Glomerular visceral epithelial cell (primary cell): Measurements from ENCODE around the gene NACA.
"Not testable (repeated sequence)": the region's sequence is repeated elsewhere in the genome, so short reads cannot be mapped to it uniquely, and the experiment has no call there.

Source experiments
- DNase-seq: peaks from one replicate; pipeline ENCODE4 v3.0.0-alpha.2; 2016; ENCODE audit errors: extremely low spot score

NACA gene

DNA sequence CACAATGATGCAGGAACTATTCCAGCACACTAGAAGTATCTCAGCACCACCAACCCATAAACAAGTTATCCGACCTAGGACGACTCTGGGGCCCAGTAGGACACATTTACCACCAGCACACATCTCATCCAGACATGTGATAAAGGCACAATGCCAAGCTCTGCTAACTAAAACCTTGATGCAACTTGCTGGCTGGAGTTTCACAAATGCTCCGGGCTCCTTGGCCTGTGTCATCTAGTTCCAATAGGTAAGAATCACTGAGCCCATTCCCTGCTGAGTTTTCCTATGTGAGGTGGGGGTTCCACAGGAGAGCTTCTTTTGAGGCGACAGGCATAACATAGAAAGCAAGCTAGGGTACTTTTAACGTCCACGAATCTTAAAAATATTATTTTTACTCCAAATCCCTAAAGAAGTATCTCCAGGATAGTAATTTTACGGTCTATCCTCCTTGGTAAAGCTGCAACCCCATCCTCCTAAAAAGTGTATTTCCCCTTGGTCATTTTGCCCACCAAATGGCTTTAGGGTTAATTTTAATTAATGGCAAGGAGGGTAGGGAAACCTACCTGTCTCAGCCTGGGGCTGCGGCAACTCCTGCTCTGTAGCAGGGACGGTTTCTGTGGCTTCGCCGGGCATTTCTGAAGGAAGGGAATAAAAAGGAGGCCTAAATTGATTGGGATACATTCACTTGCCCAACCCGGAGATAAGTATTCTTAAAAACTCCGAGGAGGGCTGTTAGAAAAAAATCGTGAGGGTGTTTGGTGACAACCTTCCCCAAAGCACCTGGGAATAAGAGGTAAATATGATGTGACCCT lies 1.0 kb downstream of the NACA start:
- DNase-seq = peak; percentile 40

DNA sequence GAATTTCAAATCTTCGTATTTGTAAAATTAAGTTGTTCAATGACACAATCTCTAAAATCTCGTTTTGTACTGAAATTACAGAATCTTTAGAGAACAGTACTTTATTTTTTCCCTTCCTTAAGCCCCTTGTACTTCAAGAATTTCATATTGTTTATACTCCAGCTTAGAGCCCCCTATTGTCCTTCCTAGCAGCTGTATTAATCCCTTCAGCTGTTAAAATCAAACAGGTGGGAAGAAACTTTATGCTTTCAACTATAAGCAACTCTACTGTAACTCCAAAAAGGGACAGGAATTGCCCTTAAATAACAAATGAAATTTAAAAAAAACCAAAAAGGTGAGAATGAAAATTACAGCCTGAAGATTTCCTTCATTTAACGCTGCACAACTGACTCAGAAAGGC lies 1.7 kb downstream of the NACA start:
- DNase-seq = no peak

DNA sequence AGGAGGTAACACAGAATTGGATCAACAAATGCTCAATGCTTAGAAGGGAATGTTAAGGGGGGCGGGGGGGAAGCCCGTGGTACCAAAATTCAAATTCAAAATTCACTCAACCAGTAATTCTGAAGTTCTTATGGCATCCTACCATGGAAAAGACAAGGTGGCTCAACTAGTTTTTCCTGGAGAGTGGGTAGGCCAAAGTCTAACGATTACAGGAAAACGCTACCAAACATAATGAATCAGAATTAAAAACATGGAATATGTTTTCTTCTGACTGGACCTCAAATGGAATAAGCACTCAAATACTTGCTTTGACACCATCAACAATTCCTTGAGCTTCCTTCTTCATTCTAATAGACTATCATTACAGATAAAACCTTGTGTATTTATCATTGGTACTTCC lies 2.3 kb downstream of the NACA start:
- DNase-seq = no peak

DNA sequence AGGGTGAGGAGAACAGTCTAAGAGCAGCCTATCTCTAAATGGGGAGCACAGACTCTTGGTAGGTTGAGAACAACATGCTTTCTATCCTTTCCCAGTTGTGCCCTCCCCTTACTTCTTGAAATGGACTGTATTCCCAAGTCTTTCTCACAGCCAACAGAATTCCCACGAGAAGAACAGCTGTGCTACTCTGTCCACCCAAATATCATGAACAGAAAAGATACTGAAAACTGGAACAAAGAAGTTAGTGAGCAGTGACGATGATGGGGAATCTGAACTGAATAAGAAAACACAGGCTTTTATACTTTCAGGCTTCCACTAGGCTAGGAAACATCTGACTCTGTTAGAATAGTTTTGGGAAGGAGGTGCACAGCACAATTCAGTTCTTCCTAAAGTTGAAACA lies 3.4 kb downstream of the NACA start:
- DNase-seq = no peak

DNA sequence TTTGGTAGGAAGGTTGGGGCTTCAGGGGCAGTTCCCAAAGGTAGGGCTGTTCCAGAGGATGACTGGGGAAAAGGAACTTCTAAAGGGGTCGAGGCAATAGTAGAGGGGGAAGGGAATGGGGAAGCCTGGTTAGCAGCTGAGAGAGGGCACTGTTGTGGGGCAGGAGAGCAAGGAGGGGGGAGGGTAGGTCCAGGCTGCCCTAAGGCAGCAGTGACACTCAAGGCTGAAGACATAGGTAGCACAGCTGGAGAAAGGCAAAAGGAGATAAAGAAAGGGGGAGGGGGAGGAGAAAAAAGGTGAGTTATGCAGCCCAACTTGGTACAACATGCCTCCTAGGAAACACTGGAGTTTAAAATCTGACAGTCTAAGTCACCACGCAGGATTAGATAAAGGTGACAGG lies 3.9 kb downstream of the NACA start:
- no peak for DNase-seq

DNA sequence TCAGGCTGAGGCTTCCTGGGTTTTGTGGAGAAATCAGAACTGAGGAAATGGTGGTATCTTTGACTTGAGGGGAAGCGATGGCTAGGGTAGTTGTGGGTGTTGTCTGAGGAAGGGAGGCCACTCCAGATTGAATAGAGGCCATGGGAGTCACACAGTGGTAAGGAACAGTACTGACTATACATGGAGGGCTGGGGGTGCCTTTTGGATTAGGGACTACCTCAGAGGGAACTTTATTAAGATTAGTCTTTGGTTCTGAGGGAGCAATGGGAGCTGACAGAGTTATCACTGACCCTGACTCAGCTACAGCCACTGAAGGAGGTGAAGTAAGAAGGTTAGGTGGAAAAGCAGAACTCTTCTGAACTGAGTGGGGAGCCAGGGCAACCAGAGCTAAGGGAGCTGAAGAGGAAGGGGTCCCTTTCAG lies 4.4 kb downstream of the NACA start:
- no peak for DNase-seq

DNA sequence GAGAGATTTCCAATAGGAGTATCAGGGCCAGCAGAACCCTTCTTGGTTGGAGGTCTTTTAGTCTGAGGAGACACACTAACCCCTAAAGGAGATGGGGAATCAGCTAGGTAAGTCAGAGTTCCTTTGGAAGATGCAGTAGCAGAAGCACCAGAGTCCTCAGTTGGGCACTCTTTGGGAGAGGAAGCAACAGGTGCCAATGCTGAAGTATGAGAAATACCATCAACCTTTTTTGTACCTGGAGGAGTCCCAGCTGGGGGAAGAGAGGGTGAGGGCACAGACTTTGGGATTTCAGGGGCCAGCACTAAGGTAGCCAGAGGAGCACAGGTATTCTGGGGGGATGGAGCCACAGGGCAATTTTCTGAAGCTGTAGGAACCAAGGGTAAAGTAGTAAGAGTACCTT lies 6.0 kb downstream of the NACA start:
- DNase-seq = no peak

DNA sequence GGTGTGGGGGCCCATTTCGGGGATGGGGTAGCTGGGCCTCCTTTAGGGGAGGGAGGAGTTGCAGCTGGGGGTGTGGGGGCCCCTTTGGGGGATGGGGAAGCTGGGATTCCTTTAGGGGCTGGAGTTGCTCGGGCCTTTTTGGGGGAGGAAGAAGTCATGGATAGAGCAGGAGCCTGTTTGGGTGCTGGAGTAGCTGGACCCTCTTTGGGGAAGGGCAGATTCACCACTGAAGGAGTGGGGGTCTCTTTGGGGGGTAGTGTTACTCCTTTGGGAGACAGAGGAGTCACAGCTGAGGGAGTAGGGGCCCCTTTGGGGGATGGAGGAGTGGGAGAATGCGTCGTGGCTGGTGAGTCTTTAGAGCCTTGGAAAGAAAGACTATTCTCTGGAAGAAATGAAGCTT lies 6.5 kb downstream of the NACA start:
- DNase-seq = no peak

DNA sequence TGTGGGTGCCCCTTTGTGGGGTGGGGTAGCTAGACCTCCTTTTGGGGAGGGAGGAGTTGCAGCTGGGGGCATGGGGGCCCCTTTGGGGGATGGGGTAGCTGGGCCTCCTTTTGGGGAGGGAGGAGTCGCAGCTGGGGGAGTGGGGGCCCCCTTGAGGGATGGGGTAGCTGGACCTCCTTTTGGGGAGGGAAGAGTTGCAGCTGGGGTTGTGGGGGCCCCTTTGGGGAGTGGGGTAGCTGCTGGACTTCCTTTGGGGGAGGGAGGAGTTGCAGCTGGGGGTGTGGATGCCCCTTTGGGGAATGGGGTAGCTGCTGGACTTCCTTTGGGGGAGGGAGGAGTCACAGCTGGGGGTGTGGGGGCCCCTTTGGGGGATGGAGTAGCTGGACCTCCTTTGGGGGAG lies 7.0 kb downstream of the NACA start:
- no peak for DNase-seq

DNA sequence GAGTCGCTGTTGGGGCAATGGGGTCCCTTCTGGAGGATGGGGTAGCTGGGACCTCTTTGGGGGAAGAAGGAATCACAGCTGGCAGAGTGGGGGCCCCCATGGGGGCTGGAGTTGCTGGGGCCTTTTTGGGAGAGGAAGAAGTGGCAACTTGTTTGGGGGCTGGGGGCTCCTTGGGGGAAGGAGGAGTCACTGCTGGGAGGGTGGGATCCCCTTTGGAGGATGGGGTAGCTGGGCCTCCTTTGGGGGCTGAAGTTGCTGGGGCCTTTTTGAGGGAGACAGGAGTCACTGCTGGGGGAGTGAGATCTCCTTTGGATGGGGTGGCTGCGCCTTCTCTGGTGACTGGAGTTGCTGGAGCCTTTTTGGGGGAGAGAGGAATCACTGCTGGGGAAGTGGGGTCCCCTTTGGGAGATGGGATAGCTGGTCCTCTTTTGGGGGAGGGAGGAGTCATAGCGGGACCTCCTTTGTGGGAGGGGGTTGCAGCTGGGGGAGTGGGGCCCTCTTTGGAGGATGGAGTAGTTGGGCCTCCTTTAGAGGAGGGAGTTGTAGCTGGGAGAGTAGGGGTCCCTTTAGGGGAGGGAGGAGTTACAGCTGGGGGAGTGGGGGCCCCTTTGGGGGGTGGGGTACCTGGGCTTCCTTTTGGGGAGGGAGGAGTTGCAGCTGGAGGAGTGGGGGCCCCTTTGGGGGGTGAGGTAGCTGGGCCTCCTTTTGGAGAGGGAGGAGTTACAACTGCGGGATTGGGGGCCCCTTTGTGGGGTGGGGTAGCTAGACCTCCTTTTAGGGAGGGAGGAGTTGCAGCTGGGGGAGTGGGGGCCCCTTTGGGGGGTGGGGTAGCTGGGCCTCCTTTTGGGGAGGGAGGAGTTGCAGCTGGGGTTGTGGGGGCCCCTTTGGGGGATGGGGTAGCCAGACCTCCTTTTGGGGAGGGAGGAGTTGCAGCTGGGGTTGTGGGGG lies 7.9 kb downstream of the NACA start:
- no peak for DNase-seq

DNA sequence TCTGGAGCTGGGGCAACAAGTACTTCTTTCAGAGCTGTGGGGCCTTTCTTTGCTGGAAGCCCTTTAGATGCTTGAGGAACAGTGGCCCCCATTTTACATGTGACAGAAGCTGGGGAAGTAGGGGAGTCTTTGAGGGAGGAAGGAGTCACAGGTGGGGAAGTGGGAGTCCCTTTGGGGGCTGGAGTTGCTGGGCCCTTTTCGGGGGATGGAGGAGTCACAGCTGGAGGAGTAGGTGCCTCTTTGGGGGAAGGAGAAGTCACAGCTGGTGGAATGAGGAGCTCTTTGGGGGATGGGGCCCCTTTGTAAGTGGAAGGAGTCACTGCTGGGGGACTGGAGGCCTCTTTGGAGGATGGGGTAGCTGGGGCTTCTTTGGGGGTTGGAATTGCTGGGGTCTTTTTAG lies 8.6 kb downstream of the NACA start:
- no peak for DNase-seq

DNA sequence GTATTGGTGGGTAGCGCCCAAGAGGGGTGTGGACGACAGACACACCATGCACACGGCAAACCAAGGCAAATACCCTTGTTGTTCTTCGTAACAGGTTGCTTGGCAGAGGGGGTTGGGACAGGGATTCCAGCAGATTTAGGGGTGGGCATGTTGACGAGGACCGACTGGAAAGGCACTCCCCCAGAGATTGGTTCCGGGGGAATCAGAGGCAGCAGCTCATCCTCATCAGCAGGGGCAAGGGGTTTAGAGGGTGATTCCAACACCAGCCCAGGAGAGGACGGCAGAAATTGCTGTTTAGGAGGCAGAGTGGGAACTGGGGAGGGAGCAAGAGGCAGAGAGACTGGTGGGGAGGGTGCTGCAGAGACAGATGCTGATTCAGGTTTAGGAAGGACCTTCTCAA lies 9.3 kb downstream of the NACA start:
- DNase-seq = no peak

DNA sequence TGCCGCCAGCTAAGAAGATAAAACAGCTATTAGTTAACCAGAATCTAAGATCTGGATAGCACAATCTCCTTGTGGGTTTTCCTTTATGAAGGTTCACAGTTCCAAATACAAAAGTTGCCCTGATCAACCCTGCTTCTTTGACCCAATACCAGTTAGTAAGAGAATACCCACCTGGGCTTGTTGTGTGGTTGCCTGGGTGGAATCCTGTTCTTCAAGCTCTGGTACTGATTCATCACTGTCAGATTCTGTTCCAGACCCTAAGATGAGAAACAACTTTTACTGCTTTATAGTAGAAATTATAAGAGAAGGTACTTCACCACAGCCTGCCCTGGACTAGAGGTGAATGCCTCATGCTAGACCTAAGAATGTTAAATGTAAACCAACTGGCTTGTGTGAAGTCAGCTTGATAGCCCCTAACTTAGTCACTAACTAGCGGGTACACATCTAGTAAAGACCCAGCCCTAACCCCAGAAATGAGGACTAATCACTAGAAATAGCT lies 10.6 kb downstream of the NACA start:
- DNase-seq = no peak

DNA sequence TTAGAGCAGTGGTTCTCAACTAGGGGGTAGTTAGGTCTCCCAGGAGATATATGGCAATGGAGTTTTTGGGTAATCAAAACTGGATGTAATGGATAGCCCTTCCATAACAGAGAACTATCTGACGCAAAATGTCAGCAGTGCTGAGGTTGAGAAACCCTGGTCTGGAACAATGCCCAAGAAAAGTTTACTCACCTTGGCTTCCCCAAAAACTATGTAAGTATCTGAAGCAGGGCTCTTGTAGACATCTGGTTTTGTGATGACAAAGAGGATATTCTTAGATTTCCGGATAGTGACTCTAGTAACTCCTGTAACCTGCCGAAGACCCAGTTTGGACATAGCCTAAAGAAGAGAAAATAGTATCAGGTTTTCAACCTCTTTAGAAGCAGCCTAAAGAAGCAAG lies 11.8 kb downstream of the NACA start:
- DNase-seq = no peak

DNA sequence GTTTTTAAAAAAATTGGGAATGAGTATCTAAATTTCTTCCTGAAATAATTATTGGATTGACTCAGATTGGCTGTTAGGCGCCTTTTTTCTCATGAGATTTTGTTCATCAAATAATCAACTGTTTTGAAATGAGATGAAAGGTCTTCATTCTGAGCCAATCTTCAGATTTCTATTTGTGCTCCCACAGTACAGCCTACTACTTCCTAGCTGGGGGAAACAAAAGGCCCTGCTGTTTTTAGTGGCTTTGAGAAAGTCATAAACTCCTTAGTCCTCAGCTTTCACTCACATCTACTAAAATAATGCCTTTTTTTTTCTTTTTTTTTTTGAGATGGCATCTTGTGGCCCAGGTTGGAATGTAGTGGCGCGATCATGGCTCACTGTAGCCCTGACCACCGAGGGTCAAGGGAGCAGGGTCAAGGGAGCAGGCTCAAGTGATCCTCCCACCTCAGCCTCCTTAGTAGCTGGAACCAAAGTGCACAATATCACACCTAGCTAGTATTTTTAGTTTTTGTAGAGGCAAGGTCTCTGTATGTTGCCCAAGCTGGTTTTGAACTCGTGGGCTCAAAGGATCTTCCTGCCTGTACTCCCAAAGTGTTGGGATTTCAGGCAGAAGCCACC lies 15.2 kb downstream of the NACA start:
- no peak for DNase-seq

DNA sequence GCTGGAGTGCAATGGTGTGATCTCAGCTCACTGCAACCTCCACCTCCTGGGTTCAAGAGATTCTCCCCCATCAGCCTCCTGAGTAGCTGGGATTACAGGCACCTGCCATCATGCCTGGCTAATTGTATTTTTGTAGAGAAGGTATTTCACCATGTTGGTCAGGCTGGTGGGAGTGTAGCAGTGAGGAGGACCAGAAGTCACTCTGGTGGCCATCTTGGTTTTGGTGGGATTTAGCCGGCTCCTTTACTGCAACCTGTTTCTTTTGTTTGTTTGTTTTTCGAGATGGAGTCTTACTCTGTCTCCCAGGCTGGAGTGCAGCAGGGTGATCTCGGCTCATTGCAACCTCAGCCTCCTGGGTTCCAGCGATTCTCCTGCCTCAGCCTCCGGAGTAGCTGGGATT lies 20.6 kb downstream of the NACA start:
- not testable (repeated sequence) for DNase-seq

DNA sequence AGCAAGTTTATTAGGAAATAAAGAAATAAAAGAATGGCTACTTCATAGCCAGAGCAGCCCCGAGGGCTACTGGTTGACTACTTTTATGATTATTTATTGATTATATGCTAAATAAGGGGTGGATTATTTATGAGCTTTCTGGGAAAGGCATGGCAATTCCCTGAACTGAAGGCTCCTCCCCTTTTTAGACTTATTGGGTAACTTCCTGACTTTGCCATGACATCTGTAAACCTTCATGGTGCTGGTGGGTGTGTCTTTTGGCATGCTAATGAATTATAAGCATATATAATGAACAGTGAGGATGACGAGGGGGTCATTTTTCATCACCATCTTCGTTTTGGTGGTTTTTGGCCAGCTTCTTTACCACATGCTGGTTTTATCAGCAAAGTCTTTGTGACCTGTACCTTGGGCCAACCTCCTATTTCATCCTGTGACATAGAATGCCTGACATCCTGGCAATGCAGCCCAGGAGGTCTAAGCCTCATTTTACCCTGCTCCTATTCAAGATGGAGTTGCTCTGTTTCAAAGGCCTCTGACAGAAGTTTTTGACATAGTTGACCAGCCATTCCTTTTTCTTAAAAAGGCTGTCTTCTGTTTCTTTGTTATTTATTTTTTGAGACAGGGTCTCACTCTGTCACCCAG lies 26.0 kb downstream of the NACA start:
- no peak for DNase-seq

DNA sequence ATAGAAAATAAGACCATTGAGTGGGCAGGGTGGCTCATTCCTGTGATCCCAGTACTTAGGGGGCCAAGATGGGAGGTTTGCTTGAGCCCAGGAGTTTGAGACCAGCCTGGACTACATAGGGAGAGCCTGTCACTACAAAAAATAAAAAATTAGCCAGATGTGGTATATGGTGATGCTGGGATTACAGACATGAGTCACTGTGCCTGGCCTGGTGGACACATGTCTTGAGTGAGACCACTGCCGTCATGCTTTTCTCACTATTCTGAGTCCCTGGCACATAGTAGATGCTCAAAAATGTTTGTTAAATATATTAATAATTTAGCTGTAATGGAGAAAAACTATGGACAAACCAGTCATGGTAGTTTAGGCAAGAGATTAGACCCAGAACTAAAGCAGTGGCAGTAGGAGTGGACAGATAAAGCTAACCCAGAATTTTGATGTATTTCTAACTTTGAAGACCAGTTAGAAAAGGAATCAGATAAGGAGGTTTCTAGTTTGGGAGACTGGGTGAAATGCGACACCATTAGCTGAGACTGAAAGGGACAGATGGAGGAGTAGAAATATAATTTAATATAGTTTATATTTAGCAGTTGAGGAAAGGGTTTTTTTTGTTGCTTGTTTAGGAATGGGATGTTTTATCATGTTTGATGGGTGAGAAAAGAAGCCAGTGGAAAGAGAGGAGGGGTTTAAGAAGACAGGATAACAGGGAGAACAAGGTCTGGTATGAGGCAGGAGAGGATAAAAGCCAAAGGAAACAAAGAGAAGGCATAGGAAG lies 29.6 kb downstream of the NACA start:
- no peak for DNase-seq

DNA sequence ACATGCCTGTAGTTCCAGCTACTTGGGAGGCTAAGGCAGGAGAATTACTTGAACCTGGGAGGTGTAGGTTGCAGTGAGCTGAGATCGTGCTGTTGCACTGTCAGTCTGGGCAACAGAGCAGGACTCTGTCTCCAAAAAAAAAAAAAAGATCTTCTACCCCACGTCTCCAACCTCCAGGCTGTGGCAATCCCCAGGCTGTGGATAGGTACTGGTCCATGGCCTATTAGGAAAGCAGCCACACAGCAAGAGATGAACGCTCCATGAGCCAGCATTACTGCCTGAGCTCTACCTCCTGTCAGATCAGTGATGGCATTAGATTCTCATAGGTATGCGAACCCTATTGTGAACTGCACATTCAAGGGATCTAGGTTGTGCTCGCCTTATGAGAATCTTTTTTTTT lies 30.9 kb downstream of the NACA start:
- DNase-seq = no peak

DNA sequence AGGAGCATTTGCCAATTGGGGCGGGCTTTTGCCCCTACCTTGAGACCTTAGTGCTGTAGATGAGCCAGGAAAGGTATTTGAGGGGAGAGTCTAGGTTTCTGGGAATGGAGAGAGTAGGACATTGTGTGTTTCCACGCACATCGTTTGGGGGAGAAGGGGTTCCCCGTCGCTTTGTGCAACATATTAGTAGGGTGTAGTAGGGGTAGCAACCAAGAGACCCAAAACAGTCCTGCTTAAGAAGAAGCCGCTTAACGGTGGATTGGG lies 36.3 kb downstream of the NACA start:
- no peak for DNase-seq

DNA sequence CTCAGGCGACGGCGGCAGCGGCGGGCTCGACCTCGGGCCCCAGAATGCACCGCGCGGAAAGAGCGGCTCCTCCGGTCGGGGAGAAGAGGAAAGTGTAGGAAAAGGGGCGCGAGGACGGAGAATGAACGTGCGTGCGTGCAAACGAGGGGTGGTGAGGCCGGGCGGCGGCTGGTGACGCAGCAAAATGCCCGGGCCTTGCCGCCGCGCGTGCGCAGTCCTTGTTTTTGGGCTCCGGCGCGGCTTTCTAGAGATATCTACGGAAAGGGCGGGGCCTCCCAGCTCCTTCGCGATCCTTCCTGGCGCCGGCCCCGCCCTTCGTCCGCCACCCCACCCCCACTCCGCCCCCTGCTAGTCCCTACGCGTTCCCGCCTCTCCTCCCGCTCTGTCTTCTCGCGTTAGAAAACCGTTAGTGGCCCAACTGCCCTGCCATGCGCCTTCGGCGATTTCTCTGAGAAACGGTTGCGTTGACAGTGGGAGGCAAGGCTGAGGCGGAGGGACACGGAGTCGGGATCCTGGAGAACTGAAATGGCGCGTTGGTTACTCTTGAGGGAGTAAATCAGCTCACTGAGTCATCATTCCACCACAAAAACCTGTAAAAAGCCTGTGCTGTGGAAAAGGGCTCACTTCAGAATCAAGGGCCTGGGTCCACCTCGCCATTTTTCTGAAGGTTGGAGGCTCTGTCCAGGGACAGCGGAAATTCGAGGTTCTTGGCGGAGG lies 36.8 kb downstream of the NACA start, which contains the start of gene PTGES3:
TSS of gene PTGES3 (minus strand) at position 156 of the 717 bp plus-strand sequence. CDS start 285 bp downstream, outside the sequence.
- peak; percentile 99 for DNase-seq
